GM21529 (cell line): ENCODE data around the gene ABCA7.

ENCODE experiments used
- ATAC-seq: cut with Tn5 transposase; IDR thresholded peaks from one replicate; pipeline ENCODE4 v1.9.1; 2021; ENCODE audit not compliant: unreplicated experiment

ABCA7 gene

GRCh38 chr19:1086613-1087012 is 46.7 kb downstream of the ABCA7 start:
- no peak for ATAC-seq

GRCh38 chr19:1087813-1088415 is 48.0 kb downstream of the ABCA7 start:
- ATAC-seq, result no peak

GRCh38 chr19:1088416-1089010 is 48.6 kb downstream of the ABCA7 start:
- ATAC-seq, result no peak

GRCh38 chr19:1089126-1089771 is 49.3 kb downstream of the ABCA7 start:
- no peak for ATAC-seq

- no peak for ATAC-seq
Measured at GRCh38 chr19:1089891-1090290, 50.0 kb downstream of the ABCA7 start.

- no peak for ATAC-seq
Measured at GRCh38 chr19:1090731-1091543, 51.0 kb downstream of the ABCA7 start.

GRCh38 chr19:1091544-1092175 is 51.8 kb downstream of the ABCA7 start:
- ATAC-seq, result no peak

GRCh38 chr19:1093330-1093729 is 53.4 kb downstream of the ABCA7 start:
- no peak for ATAC-seq

- ATAC-seq, result no peak
Measured at GRCh38 chr19:1093811-1094553, 54.1 kb downstream of the ABCA7 start.

GRCh38 chr19:1094655-1094977 is 54.7 kb downstream of the ABCA7 start:
- ATAC-seq, result no peak

- peak; percentile 80 for ATAC-seq
Measured at GRCh38 chr19:1094978-1095701, 55.2 kb downstream of the ABCA7 start, which contains the start of gene POLR2E. Gene POLR2E (minus strand): TSS chr19:1095375. CDS start chr19:1095315, 60 bp downstream.

GRCh38 chr19:1097810-1098176 is 57.9 kb downstream of the ABCA7 start:
- ATAC-seq, result no peak

- no peak for ATAC-seq
Measured at GRCh38 chr19:1098177-1099051, 58.5 kb downstream of the ABCA7 start.

- ATAC-seq, result no peak
Measured at GRCh38 chr19:1101337-1101698, 61.4 kb downstream of the ABCA7 start.

- ATAC-seq, result no peak
Measured at GRCh38 chr19:1102407-1103131, 62.7 kb downstream of the ABCA7 start.

- no peak for ATAC-seq
Measured at GRCh38 chr19:1103132-1103707, 63.3 kb downstream of the ABCA7 start.

- ATAC-seq, result peak; percentile 51
Measured at GRCh38 chr19:1103708-1104310, 63.9 kb downstream of the ABCA7 start, which contains the start of gene GPX4. Gene GPX4 (plus strand): TSS chr19:1103994. CDS start chr19:1104044, 50 bp downstream.
